Fibroblast of skin of abdomen (primary cell): ENCODE measurements around the gene NTN4.
A peak's percentile ranks its signal among the peaks of the same experiment; 100 is the strongest.
"Not testable (repeated sequence)": the region's sequence is repeated elsewhere in the genome, so short reads cannot be mapped to it uniquely, and the experiment has no call there.

Experiments used
- DNase-seq: peaks from one replicate; pipeline ENCODE4 v3.0.0-alpha.2; 2013

Gene NTN4

DNA sequence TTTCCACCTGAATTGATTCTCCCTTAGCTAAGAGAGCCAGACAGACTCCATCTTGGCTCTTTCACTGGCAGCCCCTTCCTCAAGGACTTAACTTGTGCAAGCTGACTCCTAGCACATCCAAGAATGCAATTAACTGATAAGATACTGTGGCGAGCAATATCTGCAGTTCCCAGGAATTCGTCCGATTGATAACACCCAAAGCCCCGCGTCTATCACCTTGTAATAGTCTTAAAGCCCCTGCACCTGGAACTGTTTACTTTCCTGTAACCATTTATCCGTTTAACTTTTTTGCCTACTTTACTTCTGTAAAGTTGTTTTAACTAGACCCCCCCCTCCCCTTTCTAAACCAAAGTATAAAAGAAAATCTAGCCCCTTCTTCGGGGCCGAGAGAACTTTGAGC is 44.5 kb downstream of the NTN4 start:
- not testable (repeated sequence) for DNase-seq

DNA sequence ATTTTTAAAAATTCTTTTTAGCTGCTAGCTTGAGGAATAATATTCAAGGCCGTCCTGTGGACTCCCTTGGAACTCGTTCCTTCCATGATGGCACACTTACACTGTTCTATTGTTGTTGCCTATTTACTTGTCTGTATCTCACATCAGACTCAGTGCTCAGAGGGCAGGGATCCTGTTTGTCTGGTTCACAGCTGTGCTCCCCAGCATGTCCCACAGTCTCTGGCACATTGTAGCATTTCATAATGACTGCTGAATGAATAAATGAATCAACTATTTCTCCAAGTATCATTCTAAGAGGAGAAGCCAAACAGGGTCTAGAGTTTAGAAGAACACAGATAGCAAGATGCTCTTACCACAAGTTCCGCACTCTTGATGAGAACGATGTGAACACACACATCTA is 48.0 kb downstream of the NTN4 start:
- DNase-seq = no peak

DNA sequence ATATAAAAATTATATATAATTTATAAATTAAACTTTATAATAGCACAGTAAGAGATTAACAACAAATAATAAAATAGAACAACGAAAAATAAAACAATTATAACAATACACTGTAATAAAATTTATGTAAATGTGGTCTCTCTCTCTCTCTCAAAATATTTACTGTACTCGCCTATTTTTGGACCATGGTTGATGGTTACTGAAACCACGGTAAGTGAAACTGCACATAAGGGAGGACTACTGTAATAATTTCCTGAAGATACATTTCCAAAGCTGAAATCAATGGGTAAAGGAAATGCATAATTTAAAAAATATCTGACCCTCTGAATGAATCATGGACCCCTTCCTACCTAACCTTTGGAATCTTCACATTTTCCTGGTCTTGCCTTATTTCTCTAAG is 48.9 kb downstream of the NTN4 start:
- DNase-seq = no peak

DNA sequence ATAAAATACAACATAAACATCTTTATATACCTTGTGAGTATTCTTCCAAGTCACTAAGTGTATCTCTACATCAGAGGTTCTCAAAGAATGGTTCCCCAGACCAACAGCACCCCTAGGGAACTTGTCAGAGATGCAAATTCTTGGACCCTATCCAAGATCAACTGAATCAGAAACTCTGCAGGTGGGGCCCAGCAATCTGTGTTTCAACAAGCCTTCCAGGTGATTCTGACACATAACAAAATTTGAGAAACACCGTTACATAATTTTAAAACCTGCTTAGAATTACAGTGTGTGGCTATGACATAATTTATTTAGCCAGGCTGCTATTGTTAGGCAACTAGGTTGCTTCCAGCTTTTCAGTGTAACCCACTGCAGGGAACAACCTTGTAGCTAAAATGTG is 49.8 kb downstream of the NTN4 start:
- no peak for DNase-seq

DNA sequence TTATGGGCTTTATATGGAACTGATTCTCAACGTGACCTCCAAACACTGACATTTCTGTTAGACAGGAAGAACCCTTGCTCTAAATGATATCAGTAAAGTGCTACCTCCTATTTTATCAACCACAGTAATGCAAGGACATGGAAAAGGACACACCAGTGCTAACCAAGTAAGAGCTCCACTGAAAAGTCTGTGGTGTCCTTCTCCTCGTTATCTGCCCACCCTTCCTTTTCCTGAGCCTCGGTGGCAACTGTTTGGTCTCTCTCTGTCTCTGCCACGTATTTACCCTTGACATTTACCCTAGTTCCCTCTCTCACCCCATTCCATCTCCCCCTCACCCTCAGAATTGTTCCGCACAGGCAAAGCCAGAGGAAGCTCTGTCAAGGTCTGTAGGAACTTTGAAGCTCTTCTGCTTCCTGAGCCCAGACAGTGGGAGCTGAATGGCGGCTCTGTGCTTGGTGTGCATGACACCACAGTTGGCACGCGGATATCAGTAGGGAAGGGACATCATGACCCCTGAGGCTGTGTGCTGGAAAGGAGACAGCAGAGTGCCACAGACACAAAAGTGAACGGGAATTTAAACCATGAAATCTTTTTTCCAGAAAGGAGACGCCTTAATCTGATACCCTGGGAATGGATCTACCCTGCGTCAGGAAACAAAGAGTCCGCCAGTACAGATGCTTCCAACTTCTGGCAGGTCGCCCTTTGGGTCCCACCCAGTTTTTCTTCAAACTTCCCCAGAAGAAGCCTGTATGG is 50.8 kb downstream of the NTN4 start:
- no peak for DNase-seq

DNA sequence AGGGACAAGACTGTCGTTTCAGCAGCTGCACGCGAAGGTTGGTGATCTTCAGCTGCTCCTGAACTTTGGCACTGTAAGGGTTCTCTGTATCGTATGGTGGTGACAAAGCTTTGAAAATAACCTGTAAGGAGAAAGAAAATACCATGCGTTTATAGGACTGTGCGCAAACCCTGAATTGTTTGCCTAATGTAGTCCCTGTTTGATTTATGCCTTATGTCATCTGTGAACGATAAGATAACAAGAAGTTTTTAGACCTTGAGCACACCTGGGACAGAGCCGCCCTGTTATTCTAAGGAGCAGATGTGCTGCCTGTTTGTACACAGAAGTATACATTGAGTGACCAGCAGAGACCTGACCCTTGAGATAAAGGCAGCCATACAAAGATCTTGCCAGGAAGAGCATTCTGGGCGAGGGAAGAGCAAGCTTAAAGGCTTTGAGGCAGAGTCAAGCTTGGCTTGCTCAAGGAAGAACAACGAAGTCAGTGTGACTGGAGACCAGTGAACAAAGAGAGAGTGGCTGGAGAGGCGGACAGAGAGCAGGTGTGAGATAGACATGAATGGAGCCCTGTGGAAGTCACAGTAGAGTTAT is 52.4 kb downstream of the NTN4 start:
- no peak for DNase-seq

DNA sequence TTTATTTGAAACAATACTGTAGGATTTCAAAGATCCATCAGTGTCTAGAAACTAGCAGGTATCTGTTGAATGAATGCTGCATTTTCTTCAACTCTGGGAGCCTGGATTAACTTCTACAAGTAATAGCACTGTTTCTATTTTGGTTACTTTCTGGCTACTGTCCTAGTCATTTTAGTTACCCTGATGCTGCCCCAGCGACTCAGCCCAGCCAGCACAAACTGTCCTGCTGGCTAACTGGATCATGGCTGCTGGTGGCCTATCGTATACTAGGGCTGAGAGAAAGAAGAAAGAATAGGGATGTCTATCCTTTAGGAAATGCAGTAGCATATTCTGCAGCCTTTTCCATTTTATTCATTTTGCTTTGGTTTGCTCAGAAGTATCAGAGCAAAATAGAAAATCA is 53.9 kb downstream of the NTN4 start:
- DNase-seq = no peak

DNA sequence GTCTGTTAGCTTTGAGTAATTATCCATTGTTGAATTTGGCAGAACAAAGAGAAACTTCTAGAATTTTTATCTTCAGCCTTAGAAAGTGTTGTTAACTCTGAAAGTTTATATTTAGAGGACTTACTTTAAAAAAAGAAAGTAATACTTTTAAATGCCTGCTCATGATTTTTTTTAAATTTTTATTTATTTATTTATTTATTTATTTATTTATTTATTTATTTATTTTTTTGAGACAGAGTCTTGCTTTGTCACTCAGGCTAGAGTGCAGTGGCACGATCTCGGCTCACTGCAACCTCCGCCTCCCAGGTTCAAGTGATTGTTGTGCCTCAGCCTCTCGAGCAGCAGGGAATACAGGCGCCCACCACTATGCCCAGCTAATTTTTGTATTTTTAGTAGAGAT is 54.8 kb downstream of the NTN4 start:
- DNase-seq = not testable (repeated sequence)

DNA sequence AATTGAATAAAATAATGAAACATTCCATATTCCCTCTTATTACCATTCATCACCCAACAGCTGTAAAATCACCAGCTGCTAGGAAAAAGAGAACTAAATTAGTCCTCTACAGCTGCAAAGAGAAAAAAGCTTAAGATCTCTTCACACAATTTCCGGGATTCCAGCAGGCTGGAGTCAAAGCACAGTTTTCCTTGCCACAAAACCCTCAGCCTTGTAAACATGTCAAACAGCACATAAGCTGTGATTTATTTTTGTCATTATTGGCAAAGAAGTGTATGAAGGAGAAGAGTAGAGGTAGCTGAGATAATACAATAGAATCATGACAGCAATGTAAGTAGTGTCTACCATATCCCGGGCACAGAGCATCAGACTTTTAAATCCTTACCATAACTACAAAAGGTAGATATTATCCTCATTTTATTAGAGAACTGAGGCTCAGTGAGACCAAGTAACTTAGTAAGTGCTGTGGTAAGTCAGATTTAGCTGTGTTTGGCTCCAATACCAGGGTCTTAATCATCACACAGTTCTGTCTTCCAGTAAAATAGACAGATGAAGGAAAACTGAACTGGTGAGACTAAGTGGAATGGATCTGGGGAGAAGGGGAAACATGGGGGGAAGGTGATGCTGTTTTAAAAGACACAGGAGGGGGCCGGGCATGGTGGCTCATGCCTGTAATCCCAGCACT is 57.3 kb downstream of the NTN4 start:
- peak; percentile 87 for DNase-seq

DNA sequence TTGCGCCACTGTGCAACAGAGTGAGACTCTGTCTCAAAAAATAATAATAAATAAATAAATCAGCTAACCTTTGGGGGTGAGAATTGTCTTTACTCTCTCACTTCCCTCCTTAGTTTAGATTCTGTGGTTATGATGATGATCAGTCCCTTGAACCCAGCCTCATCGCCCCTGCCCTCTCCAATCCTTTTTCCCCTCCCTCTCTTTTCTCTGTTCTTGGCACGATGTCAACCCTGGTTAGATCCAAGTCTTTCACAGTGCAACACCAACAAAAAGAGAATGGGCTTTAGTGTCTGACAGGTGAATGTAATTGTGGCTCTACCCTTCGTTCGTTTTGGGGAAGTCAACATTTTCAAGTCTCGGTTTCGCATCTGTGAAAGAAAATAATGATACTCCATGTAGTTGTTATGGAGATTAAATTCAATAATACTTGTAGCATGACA is 59.0 kb downstream of the NTN4 start:
- no peak for DNase-seq

DNA sequence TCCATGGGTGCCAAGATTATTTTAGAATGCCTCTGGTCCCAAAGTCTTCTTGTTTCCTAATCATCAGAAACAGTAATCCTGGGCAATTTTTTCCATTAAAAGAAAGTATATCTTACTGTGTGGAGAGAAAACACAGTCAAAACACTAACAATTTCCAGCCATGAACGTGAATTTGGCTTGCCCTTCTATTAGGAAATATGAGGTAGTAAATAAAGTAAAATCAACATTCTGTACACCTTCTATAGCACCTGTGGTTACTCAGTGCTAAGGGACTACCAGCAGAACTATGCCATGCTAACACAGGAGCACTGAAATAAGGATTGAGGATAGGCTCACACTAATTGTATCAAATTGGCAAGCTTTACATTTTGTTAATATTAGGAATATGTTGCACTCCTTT is 60.1 kb downstream of the NTN4 start:
- no peak for DNase-seq

DNA sequence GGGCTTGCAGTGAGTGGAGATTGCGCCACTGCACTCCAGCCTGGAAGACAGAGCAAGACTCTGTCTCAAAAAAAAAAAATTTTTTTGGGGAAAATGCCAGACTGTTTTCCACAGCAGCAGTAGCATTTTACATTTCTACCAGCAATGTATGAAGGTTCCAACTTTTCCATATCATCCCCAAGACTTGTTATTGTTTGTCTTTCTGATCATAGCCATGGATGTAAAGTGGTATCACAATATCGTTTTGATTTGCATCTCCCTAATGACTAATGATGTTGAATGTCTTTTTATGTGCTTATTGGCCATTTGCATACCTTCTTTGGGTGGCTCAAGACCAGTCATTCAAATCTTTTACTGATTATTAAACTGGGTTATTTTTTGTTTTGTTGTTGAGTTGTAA is 63.7 kb downstream of the NTN4 start:
- no peak for DNase-seq

DNA sequence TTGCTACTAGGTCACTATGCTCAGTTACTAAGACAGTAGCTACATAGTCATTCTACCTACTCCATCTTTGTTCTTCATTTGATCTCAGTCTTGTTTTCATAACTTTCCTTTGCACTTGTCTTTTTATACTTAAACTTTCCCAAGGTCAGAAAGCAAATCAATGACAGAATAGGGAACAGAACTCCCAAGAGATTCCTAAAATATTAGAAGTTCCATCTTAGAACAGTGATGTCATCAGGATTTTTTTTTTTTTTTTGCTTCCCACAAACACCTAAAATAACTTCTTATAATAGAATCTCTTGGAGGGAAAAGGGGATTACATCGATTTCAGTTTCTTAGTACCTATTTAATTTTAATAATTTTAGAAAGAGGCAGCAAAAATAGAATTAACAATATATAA is 65.8 kb downstream of the NTN4 start:
- DNase-seq = no peak

DNA sequence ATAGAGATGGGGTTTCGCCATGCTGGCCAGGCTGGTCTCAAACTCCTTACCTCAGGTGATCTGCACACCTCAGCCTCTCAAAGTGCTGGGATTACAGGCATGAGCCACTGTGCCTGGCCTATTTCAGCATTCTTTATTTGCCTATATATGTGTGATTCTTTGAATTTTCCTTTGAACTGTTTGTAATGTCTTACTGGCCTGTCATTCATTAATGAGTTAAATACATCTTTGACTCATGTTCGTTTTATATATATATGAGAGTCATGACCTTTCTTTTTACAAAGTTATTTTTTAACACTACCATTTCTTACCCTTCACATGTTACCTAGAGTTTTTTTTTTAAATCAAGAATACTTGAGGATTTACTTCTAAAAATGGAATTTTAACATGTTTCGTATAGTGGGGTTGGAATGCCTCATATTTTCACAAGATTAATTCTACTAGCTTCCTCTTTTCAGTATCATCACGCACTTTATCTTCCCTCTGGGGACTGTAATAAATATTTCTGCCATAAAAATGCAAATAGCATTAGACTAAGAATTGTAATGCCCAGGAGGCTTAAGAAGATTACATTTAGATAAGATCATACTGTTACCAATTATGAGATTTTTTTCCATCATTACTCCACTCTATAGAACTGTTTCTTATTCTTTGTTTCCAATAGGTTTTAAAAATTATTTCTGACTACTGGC is 66.7 kb downstream of the NTN4 start:
- peak; percentile 40 for DNase-seq

DNA sequence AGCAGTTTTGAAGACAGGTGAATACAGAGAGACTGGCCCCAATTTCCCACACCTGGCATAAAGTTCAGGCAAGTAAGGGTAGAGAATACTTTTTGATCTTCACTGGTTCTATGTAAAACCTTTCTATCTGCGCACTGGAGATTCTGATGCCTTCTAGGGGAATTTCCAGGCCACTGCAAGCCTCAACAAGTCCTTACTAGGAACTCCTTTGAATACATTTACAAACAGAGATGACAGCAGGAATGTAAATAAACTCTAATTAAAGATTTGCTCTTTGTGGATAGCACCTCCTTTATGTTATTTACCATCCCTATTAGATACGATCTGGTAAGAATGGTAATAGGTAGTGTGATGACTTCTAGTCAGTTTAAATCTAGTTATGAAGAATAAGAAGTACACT is 69.2 kb downstream of the NTN4 start:
- no peak for DNase-seq

DNA sequence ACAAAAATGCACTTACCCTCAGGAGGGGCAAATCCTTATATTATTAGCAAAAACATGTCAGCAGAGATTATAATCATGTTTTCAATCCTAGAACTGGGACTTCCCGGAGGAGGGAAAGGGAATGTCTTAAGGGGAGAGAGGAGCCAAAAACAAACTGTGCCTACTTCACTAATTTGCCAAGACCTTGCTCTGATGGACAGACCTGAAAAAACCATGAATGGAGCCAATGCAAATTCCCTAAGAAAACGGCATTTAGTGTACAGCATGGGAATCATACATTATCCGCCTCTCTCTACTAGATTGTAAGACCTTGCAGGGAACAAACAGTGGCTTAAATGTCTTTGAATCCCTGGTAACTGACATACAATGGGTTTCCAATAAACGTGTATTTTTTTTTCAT is 70.4 kb downstream of the NTN4 start:
- DNase-seq = no peak

DNA sequence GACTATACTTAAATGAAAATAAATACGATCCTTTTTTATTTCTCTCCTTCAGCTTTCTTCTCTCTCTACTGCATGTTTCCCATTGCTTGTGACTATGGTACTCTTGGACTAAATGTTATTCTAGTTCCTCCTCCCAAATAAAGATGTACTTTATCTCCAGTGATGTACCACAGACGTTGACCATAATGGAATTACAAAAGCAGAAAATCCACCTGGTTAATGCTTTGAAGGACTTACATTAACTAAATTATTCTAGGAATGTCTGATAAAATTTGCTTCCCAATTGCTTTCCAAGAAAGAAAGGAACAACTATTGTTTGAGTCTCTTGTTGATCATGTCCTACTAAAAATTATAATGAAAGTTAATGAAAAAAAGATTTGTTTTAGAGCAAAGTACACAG is 71.8 kb downstream of the NTN4 start:
- no peak for DNase-seq

DNA sequence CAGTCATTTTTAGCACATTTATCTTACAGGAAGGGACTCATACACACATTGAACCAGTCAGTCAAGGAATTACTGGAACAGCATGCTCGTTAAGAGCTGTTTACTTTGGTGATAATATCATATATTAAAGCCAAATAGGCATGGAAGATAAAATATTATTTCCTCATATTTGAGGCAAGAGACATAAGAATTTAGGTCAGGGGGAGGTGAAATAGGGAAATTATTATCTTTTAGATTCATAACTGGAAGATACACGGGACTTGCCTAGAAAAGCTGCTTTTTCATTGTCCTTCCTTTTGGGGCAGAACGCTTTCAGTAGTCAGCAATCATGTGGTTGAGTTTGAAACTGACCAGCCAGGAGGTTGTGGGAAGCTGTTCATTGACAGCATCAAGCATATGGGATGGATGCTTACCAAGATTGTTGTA is 72.5 kb downstream of the NTN4 start:
- no peak for DNase-seq

DNA sequence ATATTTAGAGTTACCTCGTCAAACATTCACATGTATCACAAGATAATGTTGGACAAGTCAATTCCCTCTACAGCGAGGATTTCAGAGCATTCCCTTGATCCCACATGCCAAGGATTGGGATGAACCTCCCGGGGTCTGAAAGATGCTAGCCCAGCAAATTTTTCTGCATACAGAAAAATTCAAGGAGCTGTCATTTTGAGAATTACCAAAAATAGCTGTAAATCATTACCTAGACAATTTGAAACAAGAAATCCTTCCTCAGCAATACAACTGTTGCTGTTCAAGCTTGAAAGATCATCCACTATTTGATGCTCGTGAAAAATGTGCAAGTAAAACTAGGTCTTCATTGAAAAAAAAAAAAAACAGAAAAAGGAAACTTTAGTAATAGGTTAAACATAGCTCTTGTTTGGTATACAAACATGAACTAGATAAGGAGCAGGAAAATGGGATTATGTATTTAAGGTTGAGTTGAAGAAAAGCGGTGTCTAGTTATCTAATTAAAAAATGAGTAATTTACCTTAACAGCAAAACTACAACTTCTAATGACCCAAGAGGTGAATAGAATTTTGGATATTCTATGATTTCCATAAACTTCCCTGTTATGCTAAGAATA is 73.1 kb downstream of the NTN4 start:
- no peak for DNase-seq

DNA sequence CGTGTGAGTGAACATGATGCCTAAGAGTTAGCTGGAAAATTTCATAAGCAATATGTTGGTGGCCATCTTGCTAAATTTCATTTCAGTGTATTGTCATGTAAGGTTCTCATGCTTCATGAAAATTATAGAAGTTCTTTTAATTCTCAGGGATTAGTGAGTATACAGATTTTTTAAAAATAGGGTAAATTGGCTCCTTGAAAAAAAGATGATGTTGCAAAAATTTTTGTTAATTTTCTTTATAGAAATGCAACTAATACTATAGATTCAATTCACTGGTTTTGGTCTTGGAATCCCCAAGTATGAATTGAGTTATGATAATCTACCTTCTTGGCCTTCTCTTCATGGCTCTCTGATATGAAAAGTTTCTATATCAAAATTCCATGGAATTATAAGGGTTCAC is 75.4 kb downstream of the NTN4 start:
- no peak for DNase-seq

DNA sequence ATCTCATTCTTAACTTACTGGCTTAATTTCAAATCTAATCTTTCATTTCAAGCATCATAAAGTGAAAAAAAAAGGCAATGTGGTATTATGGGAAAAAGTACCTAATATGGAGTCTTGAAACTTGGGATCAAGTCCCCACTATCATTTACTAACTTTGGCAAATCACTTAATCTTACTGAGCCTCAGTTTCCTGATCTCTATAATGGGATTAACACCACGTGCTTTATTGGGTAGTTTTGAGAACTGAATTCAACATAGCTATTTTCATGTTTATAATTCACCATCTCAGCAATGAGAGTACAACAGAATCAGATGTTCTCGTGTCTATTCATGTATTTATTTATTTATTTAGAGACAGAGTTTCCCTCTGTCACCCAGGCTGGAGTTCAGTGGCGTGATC is 78.3 kb downstream of the NTN4 start:
- no peak for DNase-seq

DNA sequence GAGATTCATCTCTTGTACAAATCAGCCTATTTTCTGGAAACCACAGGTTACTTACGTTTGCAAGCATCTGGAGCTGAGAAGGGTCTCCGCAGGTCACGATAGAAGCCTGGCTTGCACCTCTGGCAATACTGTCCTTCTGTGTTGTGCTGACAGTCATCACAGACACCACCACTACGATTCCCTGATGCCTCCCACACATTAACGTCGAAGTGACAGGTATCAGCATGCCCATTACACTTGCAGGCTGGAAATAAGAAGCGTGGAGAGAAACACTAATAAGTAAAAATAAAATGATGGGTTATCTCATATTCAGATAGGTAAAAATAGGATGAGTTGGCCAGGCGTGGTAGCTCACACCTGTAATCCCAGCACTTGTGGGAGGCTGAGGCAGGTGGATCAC is 80.2 kb downstream of the NTN4 start:
- DNase-seq = no peak

DNA sequence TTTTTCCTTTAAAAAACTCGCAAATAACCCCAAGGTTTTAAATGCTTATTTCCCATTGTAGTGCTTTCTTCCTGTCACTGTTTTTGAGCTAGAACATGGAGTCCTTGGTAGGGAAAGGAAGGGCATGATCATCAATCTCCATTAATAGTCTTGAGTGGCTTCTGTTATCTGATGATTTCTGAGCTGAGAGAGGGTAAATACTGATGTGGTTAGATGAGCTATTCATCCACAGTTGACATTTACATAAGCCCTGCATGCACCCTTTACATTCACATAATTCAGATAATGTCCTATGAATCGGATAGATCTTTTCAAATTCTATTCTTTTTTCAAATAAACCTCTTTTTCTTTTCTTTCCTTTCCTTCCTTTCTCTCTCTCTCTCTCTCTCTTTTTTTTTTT is 81.4 kb downstream of the NTN4 start:
- no peak for DNase-seq
